HEK293 (cell line): ENCODE measurements around the gene NAALADL2.

Experiments used
- CTCF ChIP-seq: fragments of 450-650 bp; formaldehyde crosslinking; IDR thresholded peaks from 2 replicates; pipeline ENCODE4 v1.5.1; 2016; ENCODE audit warnings: missing biosample characterization, missing genetic modification characterization
- PRDM4 ChIP-seq: fragments of 450-650 bp; formaldehyde crosslinking; IDR thresholded peaks from 2 replicates; pipeline ENCODE4 v1.5.1; 2017; ENCODE audit warnings: missing biosample characterization, missing genetic modification characterization
- REST ChIP-seq: fragments of 450-650 bp; formaldehyde crosslinking; IDR thresholded peaks from 2 replicates; pipeline ENCODE4 v1.5.1; 2016; ENCODE audit warnings: missing biosample characterization, missing genetic modification characterization
- SP2 ChIP-seq: fragments of 450-650 bp; formaldehyde crosslinking; IDR thresholded peaks from 2 replicates; pipeline ENCODE4 v1.5.1; 2016; ENCODE audit warnings: missing biosample characterization, missing genetic modification characterization
- TCF7L2 ChIP-seq: IDR thresholded peaks from 2 replicates; pipeline ENCODE4 v1.6.1; 2011; ENCODE audit warnings: low read depth, mild to moderate bottlenecking, inconsistent platforms, low read length, moderate library complexity, borderline replicate concordance
- ZNF239 ChIP-seq: fragments of 450-650 bp; formaldehyde crosslinking; IDR thresholded peaks from 2 replicates; pipeline ENCODE4 v1.5.1; 2016; ENCODE audit warnings: missing biosample characterization, missing genetic modification characterization
- ZNF266 ChIP-seq: fragments of 450-650 bp; formaldehyde crosslinking; IDR thresholded peaks from 2 replicates; pipeline ENCODE4 v1.5.1; 2016; ENCODE audit warnings: missing biosample characterization, missing genetic modification characterization, low read depth
- ZNF707 ChIP-seq: fragments of 450-650 bp; formaldehyde crosslinking; IDR thresholded peaks from 2 replicates; pipeline ENCODE4 v1.5.1; 2016; ENCODE audit warnings: missing biosample characterization, missing genetic modification characterization
- ZNF747 ChIP-seq: fragments of 450-650 bp; formaldehyde crosslinking; IDR thresholded peaks from 2 replicates; pipeline ENCODE4 v1.5.1; 2016; ENCODE audit warnings: missing biosample characterization, missing genetic modification characterization

- TF ChIP-seq REST, result no peak
- TF ChIP-seq ZNF707 (tag by site-specific recombination), result no peak
- TF ChIP-seq ZNF239 (tag by site-specific recombination), result no peak
- no peak for TF ChIP-seq ZNF266 (tag by site-specific recombination)
- TF ChIP-seq TCF7L2, result no peak
- no peak for TF ChIP-seq ZNF747 (tag by site-specific recombination)
- no peak for TF ChIP-seq PRDM4 (tag by site-specific recombination)
- TF ChIP-seq CTCF (tag by site-specific recombination), result no peak
- no peak for TF ChIP-seq SP2 (tag by site-specific recombination)
Measured at GRCh38 chr3:175389560-175389959, 530.4 kb downstream of the NAALADL2 start.
